HG03442 (cell line): ENCODE data around the gene MUC4.
"Not testable (repeated sequence)": the region's sequence is repeated elsewhere in the genome, so short reads cannot be mapped to it uniquely, and the experiment has no call there.

Experiments
- ATAC-seq: cut with Tn5 transposase; IDR thresholded peaks from one replicate; pipeline ENCODE4 v1.9.1; 2021; ENCODE audit warnings: mild to moderate bottlenecking, moderate library complexity; ENCODE audit not compliant: unreplicated experiment

Gene MUC4

DNA sequence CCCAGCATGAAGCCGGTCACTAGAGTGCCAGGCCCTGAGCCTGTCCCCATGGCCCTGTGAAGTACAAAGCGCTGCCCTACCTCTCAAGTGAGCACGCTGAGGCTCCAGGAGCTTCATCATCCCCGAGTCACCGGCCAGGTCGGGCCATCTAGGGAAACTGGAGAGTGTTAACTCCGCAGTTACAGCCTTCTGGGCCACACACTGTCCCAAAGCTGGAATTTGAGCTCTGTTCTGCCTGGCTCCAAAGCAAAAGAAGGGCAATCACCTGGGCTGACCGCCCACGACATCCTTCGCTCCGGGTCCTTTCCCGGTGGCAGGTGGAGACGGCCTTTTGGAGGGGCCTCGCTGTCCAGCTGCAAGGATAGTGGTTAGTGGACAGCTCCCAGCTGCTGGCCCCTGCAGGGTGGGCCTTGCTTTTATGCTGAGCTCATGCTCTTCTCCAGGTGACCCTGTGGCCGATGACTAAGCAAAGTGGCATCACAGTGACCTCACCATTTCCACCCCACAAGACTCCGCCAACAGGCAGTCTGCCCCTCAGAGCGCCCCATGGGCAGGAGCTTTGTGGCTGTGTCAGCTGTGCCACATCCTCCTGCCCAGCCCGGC lies 3.5 kb upstream of the MUC4 start:
- no peak for ATAC-seq

GRCh38 chr3:195813916-195814640 lies 2.3 kb upstream of the MUC4 start:
- ATAC-seq: no peak

- no peak for ATAC-seq
These were observed 637 bp upstream of the MUC4 start for GRCh38 chr3:195812366-195812765.

GRCh38 chr3:195810455-195810845 lies 1.3 kb downstream of the MUC4 start:
- ATAC-seq: no peak

- ATAC-seq: no peak
These were observed 1.8 kb downstream of the MUC4 start for GRCh38 chr3:195809796-195810454.

DNA sequence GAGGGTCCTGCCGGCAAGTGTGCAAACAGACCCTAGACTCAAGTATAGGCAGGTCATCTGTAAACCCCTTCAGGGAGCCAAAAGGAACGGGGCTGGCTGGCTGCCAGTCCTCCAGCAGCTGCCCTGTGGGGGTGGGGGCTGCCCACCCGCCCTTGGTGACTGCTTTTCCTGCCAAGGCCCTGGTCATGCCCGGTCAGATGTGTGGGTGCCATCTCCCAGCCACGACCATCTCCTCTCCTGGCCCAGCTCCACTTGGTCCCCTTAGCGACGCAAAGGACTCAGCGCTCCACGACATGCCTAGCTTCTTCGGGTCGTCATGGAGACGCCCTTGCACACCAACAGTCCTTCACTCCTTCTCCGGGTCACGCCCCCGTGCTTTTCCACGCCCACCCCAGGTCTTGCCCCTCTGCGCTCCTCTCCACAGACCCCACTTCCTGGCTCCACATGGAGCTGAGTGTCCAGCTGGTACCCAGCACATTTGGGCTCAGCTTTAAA lies 2.4 kb downstream of the MUC4 start:
- ATAC-seq: no peak

DNA sequence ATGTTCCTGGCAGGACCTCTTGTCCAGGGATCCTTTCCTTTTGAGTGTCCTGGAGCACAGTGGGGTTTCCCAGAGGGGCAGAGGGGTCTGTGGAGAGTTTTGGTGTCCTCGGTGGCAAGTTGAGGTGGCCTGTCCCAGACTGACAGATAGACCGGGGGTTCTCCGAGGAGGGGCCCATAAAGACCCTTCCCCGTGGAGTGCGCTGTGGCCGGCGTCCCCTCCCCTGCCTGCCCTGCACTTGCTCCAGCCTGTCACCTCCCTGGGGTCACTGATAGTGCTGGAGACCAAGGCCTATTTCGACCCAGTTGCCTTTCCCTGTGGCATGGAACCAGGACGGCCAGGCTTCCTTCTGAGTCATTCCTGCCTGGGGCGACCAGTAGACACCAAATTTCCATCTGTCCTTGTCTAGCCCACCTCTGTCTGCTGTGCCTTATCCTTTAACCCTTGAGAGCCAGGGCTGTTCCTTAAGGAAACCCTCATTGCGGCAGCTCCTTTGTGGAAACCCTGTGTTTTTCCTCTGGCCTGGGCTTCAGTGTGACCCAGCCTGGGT lies 2.9 kb downstream of the MUC4 start:
- no peak for ATAC-seq

GRCh38 chr3:195807681-195808121 lies 4.0 kb downstream of the MUC4 start:
- ATAC-seq: no peak

DNA sequence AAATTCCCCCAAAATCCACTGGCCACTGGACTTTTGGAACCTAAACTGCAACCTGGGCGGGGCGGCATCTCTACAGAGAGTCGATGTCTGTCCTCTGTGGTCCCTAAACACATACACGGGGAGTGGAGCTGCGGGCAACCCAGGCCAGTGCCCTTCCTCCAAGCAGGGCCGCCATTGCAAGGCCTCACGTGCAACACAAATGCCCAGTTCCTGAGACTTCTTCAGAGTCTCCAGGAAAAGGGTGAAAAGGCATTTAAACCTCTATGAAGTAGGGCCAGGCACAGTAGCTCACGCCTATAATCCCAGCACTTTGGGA lies 4.9 kb downstream of the MUC4 start:
- ATAC-seq: no peak

DNA sequence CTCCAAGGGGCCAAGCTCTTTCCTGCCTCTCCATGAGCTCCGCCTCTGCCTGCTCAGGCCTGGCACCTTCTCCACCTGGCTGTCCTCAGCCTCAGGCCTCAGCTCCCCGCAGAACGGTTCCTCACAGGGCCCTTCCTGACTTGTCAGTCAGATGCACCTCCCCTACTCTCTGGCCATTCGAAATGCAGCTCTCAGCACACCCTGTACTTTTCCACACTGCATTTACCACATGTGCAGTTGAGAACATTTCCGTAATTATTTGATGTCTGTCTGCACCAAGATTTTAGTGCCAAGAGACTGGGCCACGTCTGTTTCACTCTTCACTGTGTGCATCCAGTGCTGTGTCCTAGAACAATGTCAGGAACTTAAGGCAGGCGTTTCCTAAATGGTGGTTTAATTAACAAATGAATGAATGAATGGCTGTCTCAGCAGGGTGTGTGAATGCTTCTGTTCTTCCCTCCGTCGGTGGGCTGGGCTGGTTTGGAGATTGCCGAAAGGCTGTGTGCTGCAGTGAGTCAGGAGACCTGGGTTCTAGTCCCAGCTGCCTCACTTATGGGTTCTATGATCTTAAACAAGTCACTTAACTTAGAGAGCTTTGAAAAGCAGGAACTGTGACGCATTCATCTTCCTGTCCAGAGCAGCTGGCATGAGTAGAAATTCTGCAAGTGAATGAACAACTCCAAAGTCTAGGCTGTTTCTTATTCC lies 5.4 kb downstream of the MUC4 start:
- ATAC-seq: no peak

GRCh38 chr3:195805588-195805987 lies 6.1 kb downstream of the MUC4 start:
- not testable (repeated sequence) for ATAC-seq

DNA sequence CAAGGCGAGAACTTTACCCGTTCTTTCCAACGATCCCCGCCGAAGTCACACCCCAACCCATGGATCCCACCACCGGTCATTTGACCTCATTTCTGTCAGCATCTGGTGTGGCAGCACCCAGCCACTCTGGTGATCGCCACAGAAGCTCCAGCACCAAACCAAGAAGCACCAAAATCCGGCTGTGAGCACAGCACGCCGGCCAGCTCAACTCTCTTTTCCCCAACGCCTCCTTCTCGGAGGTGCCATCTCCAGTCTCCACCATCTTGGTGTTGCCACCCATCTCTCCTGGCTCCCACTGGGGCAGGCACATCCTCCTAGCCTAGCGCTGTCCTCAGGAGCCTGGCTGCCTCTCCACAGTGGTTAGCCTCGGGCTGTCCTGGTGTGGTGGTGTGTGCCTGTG lies 6.5 kb downstream of the MUC4 start:
- ATAC-seq: no peak

DNA sequence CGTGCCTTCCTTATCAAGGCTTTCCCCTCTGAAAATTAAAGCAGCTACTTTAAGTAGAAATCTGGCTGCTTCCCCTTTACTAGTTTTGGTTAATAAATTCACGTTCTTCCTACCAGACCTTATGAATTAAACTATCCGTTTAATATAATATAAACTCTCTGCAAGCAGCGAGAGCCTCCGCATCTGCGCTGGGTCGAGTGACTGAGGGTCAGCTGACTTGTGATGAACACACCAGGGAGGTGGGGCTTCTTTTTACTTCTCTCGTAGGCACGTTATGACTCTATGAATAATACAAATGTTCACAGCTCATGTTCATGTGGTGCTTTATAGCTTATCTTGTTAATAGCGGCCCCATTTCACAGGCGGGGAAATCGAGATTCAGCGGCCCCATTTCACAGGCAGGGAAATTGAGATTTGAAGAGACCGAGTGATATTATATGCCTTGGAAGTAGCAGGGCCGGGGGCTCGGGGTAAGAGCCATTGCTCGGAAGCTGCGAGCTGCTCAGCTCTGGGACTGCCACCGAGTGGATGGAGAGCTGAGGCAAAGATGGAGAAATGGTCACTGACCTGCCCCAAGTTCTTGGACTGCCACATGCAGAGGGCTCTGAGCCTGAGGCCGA lies 8.3 kb downstream of the MUC4 start:
- no peak for ATAC-seq

- no peak for ATAC-seq
These were observed 8.9 kb downstream of the MUC4 start for GRCh38 chr3:195802795-195803194.

GRCh38 chr3:195802261-195802701 lies 9.4 kb downstream of the MUC4 start:
- ATAC-seq: no peak

GRCh38 chr3:195801251-195802183 lies 10.2 kb downstream of the MUC4 start:
- ATAC-seq: no peak

GRCh38 chr3:195800240-195800639 lies 11.5 kb downstream of the MUC4 start:
- ATAC-seq: no peak

DNA sequence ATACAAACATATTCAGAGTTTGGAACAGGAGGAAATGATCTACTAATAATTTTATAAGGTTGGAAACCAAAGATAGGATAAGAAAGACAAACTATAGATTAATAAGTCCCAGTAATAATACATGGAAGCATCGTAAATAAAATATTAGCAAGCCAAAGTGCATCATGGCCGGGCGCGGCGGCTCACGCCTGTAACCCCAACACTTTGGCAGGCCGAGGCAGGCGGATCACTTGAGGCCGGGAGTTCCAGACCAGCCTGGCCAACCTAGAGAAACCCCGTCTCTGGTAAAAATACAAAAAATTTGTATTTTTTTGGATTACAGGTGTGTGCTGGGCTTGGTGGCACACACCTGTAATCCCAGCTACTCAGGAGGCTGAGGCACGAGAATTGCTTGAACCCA lies 14.9 kb downstream of the MUC4 start:
- ATAC-seq: no peak

DNA sequence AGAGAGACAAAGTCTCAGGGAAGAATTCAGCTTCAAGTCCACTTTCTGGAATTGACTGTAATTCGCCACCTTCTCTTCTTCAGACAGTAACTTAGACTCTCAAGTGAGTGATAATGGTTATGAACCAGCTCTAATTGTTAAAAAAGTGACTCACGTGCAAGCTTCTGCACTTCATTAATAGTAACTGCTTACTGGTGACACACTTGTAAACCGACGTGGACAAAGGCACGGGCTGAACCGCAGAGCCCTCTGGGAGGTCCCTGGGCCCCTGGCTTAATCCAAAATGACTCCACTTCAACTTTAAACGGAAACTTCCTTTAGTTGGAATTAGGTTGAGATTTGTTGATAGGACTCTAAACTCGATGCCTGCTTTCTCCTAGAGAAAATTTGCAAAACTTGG lies 17.0 kb downstream of the MUC4 start:
- ATAC-seq: no peak

- ATAC-seq: not testable (repeated sequence)
These were observed 19.1 kb downstream of the MUC4 start for GRCh38 chr3:195792621-195793020.
